Osteocyte (in vitro differentiated cells): ENCODE measurements around the gene SAA1. TPM values are rescaled to one million over a fixed set of nuclear protein-coding genes. Genes with fewer than 3 reads are reported as not detected.
"Not testable (repeated sequence)": the region's sequence is repeated elsewhere in the genome, so short reads cannot be mapped to it uniquely, and the experiment has no call there.

Experiments used
- DNase-seq: peaks from one replicate; pipeline ENCODE4 v3.0.0; 2021; ENCODE audit warnings: mixed read lengths; ENCODE audit not compliant: unreplicated experiment; ENCODE audit errors: extremely low spot score
- H3K27ac Mint-ChIP-seq: one replicate; pipeline ENCODE4 v1.8.0; 2021; ENCODE audit warnings: mild to moderate bottlenecking, mixed read lengths; ENCODE audit not compliant: unreplicated experiment
- H3K27me3 Mint-ChIP-seq: one replicate; pipeline ENCODE4 v1.8.0; 2021; ENCODE audit warnings: mixed read lengths; ENCODE audit not compliant: unreplicated experiment
- H3K36me3 Mint-ChIP-seq: one replicate; pipeline ENCODE4 v1.8.0; 2021; ENCODE audit warnings: mixed read lengths; ENCODE audit not compliant: unreplicated experiment
- H3K4me1 Mint-ChIP-seq: one replicate; pipeline ENCODE4 v1.8.0; 2021; ENCODE audit warnings: mixed read lengths; ENCODE audit not compliant: unreplicated experiment
- H3K4me3 Mint-ChIP-seq: one replicate; pipeline ENCODE4 v1.8.0; 2021; ENCODE audit warnings: mild to moderate bottlenecking, moderate library complexity, mixed read lengths; ENCODE audit not compliant: unreplicated experiment
- H3K9me3 Mint-ChIP-seq: one replicate; pipeline ENCODE4 v1.8.0; 2021; ENCODE audit warnings: mixed read lengths; ENCODE audit not compliant: unreplicated experiment
- CTCF ChIP-seq: fragments of 200-600 bp; sonication (generic); IDR thresholded peaks from 2 replicates; pipeline ENCODE4 v1.5.0; 2021; ENCODE audit warnings: antibody characterized with exemption, mild to moderate bottlenecking, moderate library complexity
- total RNA-seq: library from RNA; stranded (reverse); gene quantifications from 2 replicates; pipeline ENCODE4 v1.2.1, GENCODE V29; 2021

The SAA1 gene
- total RNA-seq, 1 donor from 2014 or later, result not detected

GRCh38 chr11:18239655-18240054 is 26.4 kb upstream of the SAA1 start:
- no peaks in the 10 kb centered on the region for H3K36me3 Mint-ChIP-seq
- no peak for TF ChIP-seq CTCF
- H3K27me3 Mint-ChIP-seq, result peaks cover 68% of the 10 kb centered on the region
- peaks cover 3% of the 10 kb centered on the region for H3K9me3 Mint-ChIP-seq
- no peak for DNase-seq
- H3K4me3 Mint-ChIP-seq, result no peak overlapping the region
- peaks cover 4% of the 10 kb centered on the region for H3K4me1 Mint-ChIP-seq
- no peak overlapping the region for H3K27ac Mint-ChIP-seq

- peaks cover 3% of the 10 kb centered on the region for H3K9me3 Mint-ChIP-seq
- no peak overlapping the region for H3K4me3 Mint-ChIP-seq
- H3K27me3 Mint-ChIP-seq, result peaks cover 36% of the 10 kb centered on the region
- TF ChIP-seq CTCF, result peak; percentile 77
- H3K27ac Mint-ChIP-seq, result no peak overlapping the region
- no peaks in the 10 kb centered on the region for H3K36me3 Mint-ChIP-seq
- DNase-seq, result no peak
- H3K4me1 Mint-ChIP-seq, result peaks cover 2% of the 10 kb centered on the region
Observed at GRCh38 chr11:18243783-18244362, 22.2 kb upstream of the SAA1 start.

- Mint-ChIP-seq H3K27ac (no peak overlapping the region), H3K9me3 (peaks cover 3% of the 10 kb centered on the region), H3K4me1 (peaks cover 2% of the 10 kb centered on the region), H3K4me3 (no peak overlapping the region), H3K27me3 (peaks cover 26% of the 10 kb centered on the region), H3K36me3 (no peaks in the 10 kb centered on the region)
- TF ChIP-seq CTCF, result no peak
- no peak for DNase-seq
Observed at GRCh38 chr11:18245396-18245795, 20.7 kb upstream of the SAA1 start.

GRCh38 chr11:18246379-18247190 is 19.5 kb upstream of the SAA1 start:
- H3K9me3 Mint-ChIP-seq, DNase-seq, H3K27ac Mint-ChIP-seq, H3K4me3 Mint-ChIP-seq, H3K4me1 Mint-ChIP-seq, H3K36me3 Mint-ChIP-seq: not testable (repeated sequence)
- peaks cover 14% of the 10 kb centered on the region for H3K27me3 Mint-ChIP-seq

GRCh38 chr11:18247191-18247581 is 18.9 kb upstream of the SAA1 start:
- not testable (repeated sequence) for H3K4me1 Mint-ChIP-seq, H3K9me3 Mint-ChIP-seq, H3K4me3 Mint-ChIP-seq, DNase-seq, H3K36me3 Mint-ChIP-seq, H3K27ac Mint-ChIP-seq
- peaks cover 11% of the 10 kb centered on the region for H3K27me3 Mint-ChIP-seq

- Mint-ChIP-seq H3K9me3 (peaks cover 2% of the 10 kb centered on the region), H3K4me1 (peaks cover 2% of the 10 kb centered on the region), H3K27me3 (peaks cover 1% of the 10 kb centered on the region), H3K36me3 (no peaks in the 10 kb centered on the region), H3K27ac (no peak within 1 kb of the TSS), H3K4me3 (no peak within 1 kb of the TSS)
- DNase-seq, result no peak
- TF ChIP-seq CTCF, result no peak
Observed at GRCh38 chr11:18248561-18248960, 17.5 kb upstream of the SAA1 start, which contains the start of gene SAA2. Gene SAA2 (minus strand): TSS chr11:18248668. CDS start chr11:18248011, 657 bp downstream.
